HG03565 (cell line): Measurements from ENCODE around the gene AFDN.

ENCODE experiments used
- ATAC-seq: cut with Tn5 transposase; IDR thresholded peaks from one replicate; pipeline ENCODE4 v1.9.1; 2021; ENCODE audit warnings: mild to moderate bottlenecking, moderate library complexity; ENCODE audit not compliant: unreplicated experiment

Gene AFDN

GRCh38 chr6:168013250-168013915 lies 186.7 kb downstream of the AFDN start:
- no peak for ATAC-seq

- ATAC-seq: no peak
These were observed 187.7 kb downstream of the AFDN start for GRCh38 chr6:168014428-168014827.

GRCh38 chr6:168015009-168015408 lies 188.3 kb downstream of the AFDN start:
- no peak for ATAC-seq

GRCh38 chr6:168015482-168016175 lies 188.9 kb downstream of the AFDN start:
- no peak for ATAC-seq

GRCh38 chr6:168016176-168016620 lies 189.5 kb downstream of the AFDN start:
- ATAC-seq: no peak

GRCh38 chr6:168016721-168017525 lies 190.2 kb downstream of the AFDN start:
- ATAC-seq: no peak

- ATAC-seq: no peak
These were observed 190.9 kb downstream of the AFDN start for GRCh38 chr6:168017629-168018028.

- ATAC-seq: no peak
These were observed 192.0 kb downstream of the AFDN start for GRCh38 chr6:168018664-168019063.

GRCh38 chr6:168020242-168020641 lies 193.5 kb downstream of the AFDN start:
- ATAC-seq: no peak

GRCh38 chr6:168021581-168021980 lies 194.9 kb downstream of the AFDN start:
- no peak for ATAC-seq
